K562 (cell line): ENCODE results near the gene NRM. TPM values are rescaled to one million over a fixed set of nuclear protein-coding genes. Genes with fewer than 3 reads are reported as not detected.
A peak's percentile ranks its signal among the peaks of the same experiment; 100 is the strongest.

ENCODE experiments used
- CREB5 ChIP-seq: fragments of 250-450 bp; sonication (Bioruptor Pico); IDR thresholded peaks from 2 replicates; pipeline ENCODE4 v1.5.0; 2020; ENCODE audit warnings: mild to moderate bottlenecking
- EWSR1 ChIP-seq: fragments of 450-650 bp; IDR thresholded peaks from 2 replicates; pipeline ENCODE4 v1.6.1; 2018; ENCODE audit warnings: borderline replicate concordance, mild to moderate bottlenecking, low read depth, moderate library complexity; ENCODE audit not compliant: partially characterized antibody
- HMGXB4 ChIP-seq: sonication (generic); formaldehyde crosslinking; IDR thresholded peaks from 2 replicates; pipeline ENCODE4 v1.8.1; 2023; ENCODE audit warnings: mild to moderate bottlenecking, missing genetic modification reagents
- KAT2B ChIP-seq: IDR thresholded peaks from one replicate; pipeline ENCODE4 v1.6.1; 2012; ENCODE audit warnings: low read depth, mild to moderate bottlenecking, control low read depth, inconsistent platforms, low read length, moderate library complexity
- MLX ChIP-seq, 2 experiments: fragments of 450-650 bp in 1 of 2; sonication (generic) in 1 of 2; formaldehyde crosslinking; conservative IDR thresholded peaks; 2 replicates each; pipeline versions ENCODE4 v1.4.0 to v1.8.1; 2020 to 2022; ENCODE audit warnings: mild to moderate bottlenecking in 1 of 2, missing genetic modification reagents in 1 of 2
- MTA2 ChIP-seq: fragments of 450-650 bp; IDR thresholded peaks from 2 replicates; pipeline ENCODE4 v1.6.1; 2016; ENCODE audit warnings: low read depth
- NFIC ChIP-seq: fragments of 450-650 bp; IDR thresholded peaks from 2 replicates; pipeline ENCODE4 v1.6.1; 2017; ENCODE audit warnings: mild to moderate bottlenecking, inconsistent platforms
- PCBP2 ChIP-seq: fragments of 200-400 bp; formaldehyde crosslinking; IDR thresholded peaks from 2 replicates; pipeline ENCODE4 v1.6.1; 2018; ENCODE audit warnings: low read length, low read depth, mild to moderate bottlenecking, moderate library complexity; ENCODE audit not compliant: poor library complexity, severe bottlenecking
- PHB ChIP-seq: fragments of 250-450 bp; sonication (Bioruptor Pico); IDR thresholded peaks from 2 replicates; pipeline ENCODE4 v1.5.0; 2021
- PRDM10 ChIP-seq: fragments of 450-650 bp; IDR thresholded peaks from 2 replicates; pipeline ENCODE4 v1.6.1; 2018; ENCODE audit not compliant: partially characterized antibody
- SMAD2 ChIP-seq: fragments of 150-350 bp; IDR thresholded peaks from 2 replicates; pipeline ENCODE4 v1.6.1; 2014; ENCODE audit warnings: low read depth, mild to moderate bottlenecking, low read length
- SMARCA4 ChIP-seq: fragments of 450-650 bp; IDR thresholded peaks from 2 replicates; pipeline ENCODE4 v1.6.1; 2016
- TRIM28 ChIP-seq: fragments of 450-650 bp; IDR thresholded peaks from 2 replicates; pipeline ENCODE4 v1.6.1; 2017
- ZBTB8A ChIP-seq: fragments of 450-650 bp; IDR thresholded peaks from 2 replicates; pipeline ENCODE4 v1.6.1; 2018; ENCODE audit warnings: mild to moderate bottlenecking, moderate library complexity; ENCODE audit not compliant: partially characterized antibody
- ZNF174 ChIP-seq: fragments of 250-450 bp; sonication (Bioruptor Pico); IDR thresholded peaks from 2 replicates; pipeline ENCODE4 v1.4.0; 2020; ENCODE audit warnings: mild to moderate bottlenecking
- ZNF232 ChIP-seq: sonication (generic); formaldehyde crosslinking; IDR thresholded peaks from 2 replicates; pipeline ENCODE4 v1.8.0; 2022; ENCODE audit warnings: mild to moderate bottlenecking, missing genetic modification reagents
- ZNF639 ChIP-seq, 2 experiments: fragments of 200-800 bp in 1 of 2; sonication (Bioruptor generic) in 1 of 2; sonication (generic) in 1 of 2; formaldehyde crosslinking in 1 of 2; IDR thresholded peaks in 1 of 2; conservative IDR thresholded peaks in 1 of 2; 2 replicates each; pipeline versions ENCODE4 v1.5.0 to v1.6.1; 2016 to 2020; ENCODE audit warnings: missing compliant biosample characterization in 1 of 2, missing genetic modification characterization in 1 of 2, missing genetic modification reagents in 1 of 2
- ZNF830 ChIP-seq: fragments of 250-450 bp; sonication (Bioruptor Pico); IDR thresholded peaks from 2 replicates; pipeline ENCODE4 v1.5.0; 2021; ENCODE audit warnings: mild to moderate bottlenecking
- polyA plus RNA-seq, 8 experiments: library from polyadenylated mRNA; depleted of rRNA in 4 of 8; stranded (reverse) in 5 of 8; unstranded in 3 of 8; fragments of >200 nt; fragmentation: Nextera tagmentation in 2 of 8; fragmentation: Illumina TruSeq in 1 of 8; extraction: Ambion mirVana in 2 of 8; extraction: Trizol in 1 of 8; gene quantifications; 2 replicates each; pipeline versions ENCODE4 v1.2.1 to v1.2.3, GENCODE V29; 2011 to 2014; ENCODE audit warnings: inconsistent platforms in 1 of 8, missing spikeins in 1 of 8
- total RNA-seq, 7 experiments: library from RNA; depleted of rRNA in 6 of 7; stranded (reverse); fragments of >200 nt in 6 of 7; fragmentation: Illumina TruSeq in 2 of 7; extraction: Trizol in 2 of 7; gene quantifications; 2 replicates each; pipeline versions ENCODE4 v1.2.1 to v1.2.3, GENCODE V29; 2011 to 2021; ENCODE audit warnings: low replicate concordance in 1 of 7

The NRM gene
- total and polyA plus RNA-seq, 9 of the 15 experiments (the other 6 are each of a cell fraction or from before 2014, with no cell fraction given) = 9.7 to 58.2 (median 18.1) TPM

GRCh38 chr6:30721198-30722024 lies 30.6 kb upstream of the NRM start (continued):
- TF ChIP-seq ZNF639 (CRISPR knock-in tag; conservative IDR thresholded peaks at IDR 0.05 in 1 of 2, IDR thresholded peaks at IDR 0.05 in 1 of 2) = peak in 1 of 2 experiments; percentile 59; a peak in 1 of 4 replicates
- peak; percentile 71 for TF ChIP-seq PCBP2
- TF ChIP-seq ZBTB8A = no peak
- peak; percentile 40; the same call in 1 of the 2 replicates for TF ChIP-seq ZNF232 (CRISPR knock-in tag)
- no peak for TF ChIP-seq SMAD2
- peak; percentile 4 for TF ChIP-seq PRDM10
- TF ChIP-seq MTA2 = no peak
- peak; percentile 85; the same call in 1 of the 2 replicates for TF ChIP-seq PHB (CRISPR knock-in tag)
- peak; percentile 69 for TF ChIP-seq HMGXB4 (CRISPR knock-in tag)
- TF ChIP-seq MLX (CRISPR knock-in tag; conservative IDR thresholded peaks at IDR 0.05) = peak in 1 of 2 experiments; percentile 96; a peak in 2 of 4 replicates
- TF ChIP-seq TRIM28 = no peak
- TF ChIP-seq EWSR1 = no peak
- TF ChIP-seq ZNF174 (CRISPR knock-in tag) = no peak
- TF ChIP-seq ZNF830 (CRISPR knock-in tag) = peak; percentile 92; the same call in 1 of the 2 replicates
- no peak for TF ChIP-seq KAT2B
- peak; percentile 29; the same call in 1 of the 2 replicates for TF ChIP-seq SMARCA4
- no peak; the same call in 1 of the 2 replicates for TF ChIP-seq NFIC
- no peak; the same call in 1 of the 2 replicates for TF ChIP-seq CREB5 (CRISPR knock-in tag)
